H1 (cell line): ENCODE measurements around the gene IL1RL1. TPM values are rescaled to one million over a fixed set of nuclear protein-coding genes. Genes with fewer than 3 reads are reported as not detected.

ENCODE experiments used
- EZH2 ChIP-seq: fragments of 200-600 bp; sonication (generic); IDR thresholded peaks from 2 replicates; pipeline ENCODE4 v1.7.1; 2012; ENCODE audit warnings: low read depth, mild to moderate bottlenecking, moderate library complexity, low read length, inconsistent platforms; ENCODE audit not compliant: severe bottlenecking
- NANOG ChIP-seq: IDR thresholded peaks from 2 replicates; pipeline ENCODE4 v1.6.1; 2011; ENCODE audit warnings: low read length, low read depth, mild to moderate bottlenecking, inconsistent platforms; ENCODE audit not compliant: insufficient read depth, poor library complexity, severe bottlenecking
- SAP30 ChIP-seq: fragments of 300-600 bp; sonication (generic); IDR thresholded peaks from 2 replicates; pipeline ENCODE4 v1.7.1; 2012; ENCODE audit warnings: low read length, moderate library complexity, mild to moderate bottlenecking, inconsistent platforms; ENCODE audit not compliant: insufficient read depth, insufficient replicate concordance
- YY1 ChIP-seq: IDR thresholded peaks from 2 replicates; pipeline ENCODE4 v1.6.1; 2011; ENCODE audit warnings: low read depth, mild to moderate bottlenecking, low read length
- polyA plus RNA-seq, 7 experiments: library from polyadenylated mRNA; depleted of rRNA in 3 of 7; stranded (reverse) in 5 of 7; unstranded in 2 of 7; fragments of >200 nt in 5 of 7; fragments of 200-250 nt in 2 of 7; gene quantifications; 1 replicate in 5 of 7; 2 replicates in 1 of 7; 4 replicates in 1 of 7; pipeline versions ENCODE4 v1.2.1 to v1.2.3, GENCODE V29; 2011 to 2013; ENCODE audit warnings: missing spikeins in 2 of 7, mixed read lengths in 2 of 7
- total RNA-seq: library from RNA; stranded (reverse); fragmentation: NEBNext Ultra II Directional; extraction: Animal tissue kit (Norgen Biotek cat#: 25700); gene quantifications from 2 replicates; pipeline ENCODE4 v1.2.1, GENCODE V29; 2021
- TF ChIP-seq, protein P1 (sequence below): IDR thresholded peaks from 2 replicates; pipeline ENCODE4 v1.6.1; 2012; ENCODE audit warnings: low read length, inconsistent platforms

Gene IL1RL1
- total and polyA plus RNA-seq, 2 of the 8 experiments (the other 6 are each of a cell fraction or from before 2014, with no cell fraction given) = not detected

GRCh38 chr2:102313025-102313424, 1.7 kb downstream of the IL1RL1 start (continued):
- TF ChIP-seq, protein P1, sequence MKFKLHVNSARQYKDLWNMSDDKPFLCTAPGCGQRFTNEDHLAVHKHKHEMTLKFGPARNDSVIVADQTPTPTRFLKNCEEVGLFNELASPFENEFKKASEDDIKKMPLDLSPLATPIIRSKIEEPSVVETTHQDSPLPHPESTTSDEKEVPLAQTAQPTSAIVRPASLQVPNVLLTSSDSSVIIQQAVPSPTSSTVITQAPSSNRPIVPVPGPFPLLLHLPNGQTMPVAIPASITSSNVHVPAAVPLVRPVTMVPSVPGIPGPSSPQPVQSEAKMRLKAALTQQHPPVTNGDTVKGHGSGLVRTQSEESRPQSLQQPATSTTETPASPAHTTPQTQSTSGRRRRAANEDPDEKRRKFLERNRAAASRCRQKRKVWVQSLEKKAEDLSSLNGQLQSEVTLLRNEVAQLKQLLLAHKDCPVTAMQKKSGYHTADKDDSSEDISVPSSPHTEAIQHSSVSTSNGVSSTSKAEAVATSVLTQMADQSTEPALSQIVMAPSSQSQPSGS = no peak
- TF ChIP-seq EZH2 (no peak), SAP30 (no peak), YY1 (no peak), NANOG (no peak)
